A549 (cell line): Measurements from ENCODE around the gene ZNF804B.

Source experiments
- POLR2A ChIP-seq: IDR thresholded peaks from 2 replicates; pipeline ENCODE4 v1.6.1; 2012; ENCODE audit warnings: mild to moderate bottlenecking, low read length
- TF ChIP-seq, protein P1 (sequence below): fragments of >200 bp; sonication (Bioruptor Twin); formaldehyde crosslinking; IDR thresholded peaks from 3 replicates; pipeline ENCODE4 v1.5.1; 2016

DNA sequence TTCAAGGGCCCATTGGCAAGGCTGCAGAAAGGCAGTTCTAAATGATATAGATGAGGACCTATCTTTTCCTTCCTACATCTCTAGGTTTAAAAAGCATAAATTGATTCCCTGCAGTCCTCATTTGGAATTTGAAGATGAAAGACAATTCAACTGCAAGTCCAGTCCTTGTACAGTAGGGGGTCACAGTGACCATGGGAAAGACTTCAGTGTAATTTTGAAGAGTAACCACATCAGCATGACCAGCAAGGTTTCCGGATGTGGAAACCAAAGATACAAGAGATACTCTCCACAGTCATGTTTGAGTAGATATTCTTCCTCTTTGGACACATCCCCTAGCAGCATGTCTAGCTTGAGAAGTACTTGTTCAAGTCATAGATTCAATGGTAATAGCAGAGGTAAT is 575.3 kb downstream of the ZNF804B start:
- TF ChIP-seq, protein P1, sequence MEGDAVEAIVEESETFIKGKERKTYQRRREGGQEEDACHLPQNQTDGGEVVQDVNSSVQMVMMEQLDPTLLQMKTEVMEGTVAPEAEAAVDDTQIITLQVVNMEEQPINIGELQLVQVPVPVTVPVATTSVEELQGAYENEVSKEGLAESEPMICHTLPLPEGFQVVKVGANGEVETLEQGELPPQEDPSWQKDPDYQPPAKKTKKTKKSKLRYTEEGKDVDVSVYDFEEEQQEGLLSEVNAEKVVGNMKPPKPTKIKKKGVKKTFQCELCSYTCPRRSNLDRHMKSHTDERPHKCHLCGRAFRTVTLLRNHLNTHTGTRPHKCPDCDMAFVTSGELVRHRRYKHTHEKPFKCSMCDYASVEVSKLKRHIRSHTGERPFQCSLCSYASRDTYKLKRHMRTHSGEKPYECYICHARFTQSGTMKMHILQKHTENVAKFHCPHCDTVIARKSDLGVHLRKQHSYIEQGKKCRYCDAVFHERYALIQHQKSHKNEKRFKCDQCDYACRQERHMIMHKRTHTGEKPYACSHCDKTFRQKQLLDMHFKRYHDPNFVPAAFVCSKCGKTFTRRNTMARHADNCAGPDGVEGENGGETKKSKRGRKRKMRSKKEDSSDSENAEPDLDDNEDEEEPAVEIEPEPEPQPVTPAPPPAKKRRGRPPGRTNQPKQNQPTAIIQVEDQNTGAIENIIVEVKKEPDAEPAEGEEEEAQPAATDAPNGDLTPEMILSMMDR: no peak
- no peak for TF ChIP-seq POLR2A
